CD8-positive, alpha-beta memory T cell (primary cell): ENCODE measurements around the gene TMEM14C. TPM values are rescaled to one million over a fixed set of nuclear protein-coding genes. Genes with fewer than 3 reads are reported as not detected.
"Not testable (repeated sequence)": the region's sequence is repeated elsewhere in the genome, so short reads cannot be mapped to it uniquely, and the experiment has no call there.

Source experiments
- CTCF ChIA-PET: fragments of 350-600 bp; sonication (Branson Sonifier 250); formaldehyde crosslinking; loops from one replicate; lab custom pipeline; 2021; ENCODE audit warnings: antibody characterized with exemption; lab: Charles Lee
- POLR2A ChIA-PET: fragments of 350-600 bp; sonication (Branson Sonifier 250); formaldehyde crosslinking; loops from one replicate; lab custom pipeline; 2021; ENCODE audit warnings: antibody characterized with exemption; lab: Charles Lee
- DNase-seq, 5 donors: peaks; one replicate each; pipeline versions ENCODE4 v3.0.0 to v3.0.0-alpha.2; 2020 to 2022; ENCODE audit warnings: mixed read lengths in 1 of 5
- H3K27ac ChIP-seq: one replicate; pipeline ENCODE4 v1.7.0; 2013; ENCODE audit warnings: low read depth, mild to moderate bottlenecking, low read length, moderate library complexity
- H3K27me3 ChIP-seq: 2 replicates; pipeline ENCODE4 v1.7.0; 2013; ENCODE audit warnings: low read length, mild to moderate bottlenecking; ENCODE audit not compliant: insufficient read depth, poor library complexity, severe bottlenecking
- H3K36me3 ChIP-seq: 2 replicates; pipeline ENCODE4 v1.7.0; 2013; ENCODE audit warnings: mild to moderate bottlenecking, low read length, moderate library complexity; ENCODE audit not compliant: insufficient read depth
- H3K4me1 ChIP-seq: 2 replicates; pipeline ENCODE4 v1.7.0; 2013; ENCODE audit warnings: mild to moderate bottlenecking, low read length, moderate library complexity; ENCODE audit not compliant: insufficient read depth
- H3K4me3 ChIP-seq: 2 replicates; pipeline ENCODE4 v1.7.0; 2013; ENCODE audit warnings: mild to moderate bottlenecking, low read length
- H3K9me3 ChIP-seq: 2 replicates; pipeline ENCODE4 v1.7.0; 2013; ENCODE audit warnings: mild to moderate bottlenecking, low read length
- H3K27ac Mint-ChIP-seq, 8 donors: one replicate each; pipeline ENCODE4 v1.8.0; 2020 to 2021; ENCODE audit warnings: mixed read lengths in 8 of 8, mild to moderate bottlenecking in 6 of 8, inconsistent platforms in 3 of 8, moderate library complexity in 3 of 8
- H3K27me3 Mint-ChIP-seq, 2 donors: one replicate each; pipeline ENCODE4 v1.8.0; 2020 to 2021; ENCODE audit warnings: mixed read lengths in 2 of 2, mild to moderate bottlenecking in 1 of 2, moderate library complexity in 1 of 2
- H3K36me3 Mint-ChIP-seq, 3 donors: one replicate each; pipeline ENCODE4 v1.8.0; 2020 to 2021; ENCODE audit warnings: mixed read lengths in 3 of 3, inconsistent platforms in 1 of 3, mild to moderate bottlenecking in 1 of 3
- H3K4me1 Mint-ChIP-seq, 3 donors: one replicate each; pipeline ENCODE4 v1.8.0; 2020 to 2021; ENCODE audit warnings: mixed read lengths in 3 of 3, inconsistent platforms in 1 of 3, mild to moderate bottlenecking in 1 of 3
- H3K4me3 Mint-ChIP-seq, 7 donors: one replicate each; pipeline ENCODE4 v1.8.0; 2020 to 2021; ENCODE audit warnings: mixed read lengths in 7 of 7, mild to moderate bottlenecking in 6 of 7, moderate library complexity in 4 of 7, inconsistent platforms in 2 of 7
- H3K9me3 Mint-ChIP-seq, 5 donors: one replicate each; pipeline ENCODE4 v1.8.0; 2020 to 2022; ENCODE audit warnings: mixed read lengths in 5 of 5, mild to moderate bottlenecking in 3 of 5, moderate library complexity in 2 of 5, inconsistent platforms in 1 of 5
- polyA plus RNA-seq: library from polyadenylated mRNA; unstranded; fragments of 300-500 nt; fragmentation: Illumina TruSeq; gene quantifications from one replicate; pipeline ENCODE4 v1.2.3, GENCODE V29; 2021
- total RNA-seq, 2 experiments: library from RNA; stranded (reverse); gene quantifications; one replicate each; pipeline ENCODE4 v1.2.3, GENCODE V29; 2021

TMEM14C gene
- total and polyA plus RNA-seq, 3 experiments from 2014 or later = 62.8 to 79.8 (median 68.0) TPM

- ChIA-PET CTCF (no interaction called here), POLR2A (no interaction called here)
- Histone ChIP-seq H3K27me3 (no peaks in the 10 kb centered on the region), H3K4me3 (no peak overlapping the region), H3K36me3 (peaks cover under 1% of the 10 kb centered on the region), H3K4me1 (no peaks in the 10 kb centered on the region), H3K27ac (no peak overlapping the region), H3K9me3 (no peaks in the 10 kb centered on the region)
- DNase-seq = no peak
- H3K9me3 Mint-ChIP-seq = peaks cover 0 to 1% (median 0%) of the 10 kb centered on the region in 5 donors
- peaks cover 0 to 10% (median 7%) of the 10 kb centered on the region in 3 donors for H3K36me3 Mint-ChIP-seq
- peaks cover 2 to 13% (median 5%) of the 10 kb centered on the region in 3 donors for H3K4me1 Mint-ChIP-seq
- H3K27me3 Mint-ChIP-seq = no peaks in the 10 kb centered on the region
- peak overlapping the region in 1 of 8 donors; percentile 85 for H3K27ac Mint-ChIP-seq
- no peak overlapping the region for H3K4me3 Mint-ChIP-seq
Observed at GRCh38 chr6:10713962-10714361, 8.9 kb upstream of the TMEM14C start.

GRCh38 chr6:10719296-10719963 lies 3.4 kb upstream of the TMEM14C start:
- H3K4me3 ChIP-seq = peak overlapping the region; percentile 47
- H3K36me3 ChIP-seq = no peaks in the 10 kb centered on the region
- H3K9me3 ChIP-seq = no peaks in the 10 kb centered on the region
- H3K4me1 Mint-ChIP-seq = peaks cover 37 to 59% (median 49%) of the 10 kb centered on the region in 3 donors
- no peaks in the 10 kb centered on the region for H3K27me3 ChIP-seq
- POLR2A ChIA-PET = interaction anchor here (1.0 to 3.0 kb wide), 3 partner anchors 25 to 32 kb away, joined by 3 to 26 read pairs (median 5); partner anchors contain the start of genes C6orf52, PAK1IP1 and TMEM14B
- peak overlapping the region; percentile 79 to 95 (median 87) for H3K4me3 Mint-ChIP-seq
- peak in 4 of 5 donors; percentile 34 to 71 (median 60) for DNase-seq
- peaks cover 0 to 3% (median 0%) of the 10 kb centered on the region in 5 donors for H3K9me3 Mint-ChIP-seq
- H3K27ac Mint-ChIP-seq = peak overlapping the region; percentile 79 to 95 (median 90)
- CTCF ChIA-PET = interaction anchor here (2.5 to 2.6 kb wide), 2 partner anchors 24 to 27 kb away, joined by 9 to 19 read pairs; partner anchors contain the start of genes C6orf52, PAK1IP1 and TMEM14B
- peak overlapping the region; percentile 34 for H3K27ac ChIP-seq
- peaks cover 34% of the 10 kb centered on the region for H3K4me1 ChIP-seq
- no peaks in the 10 kb centered on the region for H3K27me3 Mint-ChIP-seq
- H3K36me3 Mint-ChIP-seq = peaks cover 0 to 4% (median 3%) of the 10 kb centered on the region in 3 donors

- Mint-ChIP-seq H3K27me3 (no peaks in the 10 kb centered on the region), H3K36me3 (peaks cover 0 to 4% (median 3%) of the 10 kb centered on the region in 3 donors), H3K4me1 (peaks cover 39 to 64% (median 53%) of the 10 kb centered on the region in 3 donors), H3K4me3 (peak overlapping the region; percentile 79 to 95 (median 90)), H3K27ac (peak overlapping the region; percentile 79 to 95 (median 90)), H3K9me3 (peaks cover 0 to 3% (median 0%) of the 10 kb centered on the region in 5 donors)
- Histone ChIP-seq H3K27ac (peak overlapping the region; percentile 34), H3K4me3 (peak overlapping the region; percentile 47), H3K36me3 (no peaks in the 10 kb centered on the region), H3K4me1 (peaks cover 35% of the 10 kb centered on the region), H3K27me3 (no peaks in the 10 kb centered on the region), H3K9me3 (no peaks in the 10 kb centered on the region)
- ChIA-PET CTCF (interaction anchor here (2.5 to 2.6 kb wide), 2 partner anchors 25 to 27 kb away, joined by 9 to 19 read pairs; partner anchors contain the start of genes C6orf52, PAK1IP1 and TMEM14B), POLR2A (interaction anchor here (1.0 to 3.0 kb wide), 3 partner anchors 25 to 32 kb away, joined by 3 to 26 read pairs (median 5); partner anchors contain the start of genes C6orf52, PAK1IP1 and TMEM14B)
- DNase-seq = no peak
Observed at GRCh38 chr6:10719964-10720264, 3.0 kb upstream of the TMEM14C start.

- Histone ChIP-seq H3K4me1 (peaks cover 35% of the 10 kb centered on the region), H3K36me3 (no peaks in the 10 kb centered on the region), H3K27me3 (no peaks in the 10 kb centered on the region), H3K4me3 (peak overlapping the region; percentile 47), H3K27ac (peak overlapping the region; percentile 34), H3K9me3 (no peaks in the 10 kb centered on the region)
- peak; percentile 47 to 77 (median 62) for DNase-seq
- Mint-ChIP-seq H3K4me3 (peak overlapping the region; percentile 85 to 95 (median 93)), H3K36me3 (peaks cover 0 to 6% (median 3%) of the 10 kb centered on the region in 3 donors), H3K9me3 (peaks cover 0 to 3% (median 0%) of the 10 kb centered on the region in 5 donors), H3K27me3 (no peaks in the 10 kb centered on the region), H3K27ac (peak overlapping the region; percentile 88 to 97 (median 95)), H3K4me1 (peaks cover 43 to 69% (median 58%) of the 10 kb centered on the region in 3 donors)
- CTCF ChIA-PET = interaction anchor here (1.3 to 2.6 kb wide), 3 partner anchors 13 to 26 kb away, joined by 3 to 19 read pairs (median 9); partner anchors contain the start of genes C6orf52, PAK1IP1 and TMEM14B
- POLR2A ChIA-PET = interaction anchor here (1.0 to 3.0 kb wide), 4 partner anchors 26 to 31 kb away, joined by 3 to 26 read pairs (median 6); partner anchors contain the start of genes C6orf52, PAK1IP1 and TMEM14B
Observed at GRCh38 chr6:10720265-10720959, 2.5 kb upstream of the TMEM14C start.

GRCh38 chr6:10720960-10721849 lies 1.7 kb upstream of the TMEM14C start:
- H3K27me3 ChIP-seq, H3K9me3 Mint-ChIP-seq, H3K36me3 ChIP-seq, H3K9me3 ChIP-seq, H3K27me3 Mint-ChIP-seq: not testable (repeated sequence)
- Mint-ChIP-seq H3K27ac (peak overlapping the region; percentile 78 to 97 (median 92)), H3K36me3 (peaks cover 0 to 10% (median 3%) of the 10 kb centered on the region in 3 donors), H3K4me1 (peaks cover 47 to 77% (median 66%) of the 10 kb centered on the region in 3 donors), H3K4me3 (peak overlapping the region; percentile 85 to 97 (median 94))
- CTCF ChIA-PET = interaction anchor here (0.8 to 3.1 kb wide), 6 partner anchors 12 to 38 kb away, joined by 3 to 19 read pairs (median 6); partner anchors contain the start of genes C6orf52, PAK1IP1 and TMEM14B
- peak overlapping the region; percentile 34 for H3K27ac ChIP-seq
- DNase-seq = peak in 2 of 5 donors; percentile 7 to 63
- H3K4me1 ChIP-seq = peaks cover 35% of the 10 kb centered on the region
- POLR2A ChIA-PET = interaction anchor here (0.6 to 3.0 kb wide), 4 partner anchors 22 to 26 kb away, joined by 3 to 26 read pairs (median 12); partner anchors contain the start of genes C6orf52 and PAK1IP1
- H3K4me3 ChIP-seq = peak overlapping the region; percentile 47

- ChIA-PET POLR2A (interaction anchor here (0.6 to 1.6 kb wide), 4 partner anchors 22 to 27 kb away, joined by 3 to 17 read pairs (median 6); partner anchors contain the start of genes C6orf52 and PAK1IP1), CTCF (interaction anchor here (0.8 to 3.1 kb wide), 4 partner anchors 11 to 38 kb away, joined by 3 to 11 read pairs (median 3); partner anchors contain the start of genes C6orf52 and PAK1IP1)
- Histone ChIP-seq H3K27ac (peak overlapping the region; percentile 84), H3K4me3 (peak overlapping the region; percentile 83), H3K9me3 (no peaks in the 10 kb centered on the region), H3K27me3 (no peaks in the 10 kb centered on the region), H3K36me3 (no peaks in the 10 kb centered on the region), H3K4me1 (peaks cover 35% of the 10 kb centered on the region)
- peak overlapping the region; percentile 81 to 98 (median 92) for H3K27ac Mint-ChIP-seq
- H3K4me3 Mint-ChIP-seq = peak overlapping the region; percentile 85 to 97 (median 94)
- peaks cover 0 to 3% (median 0%) of the 10 kb centered on the region in 5 donors for H3K9me3 Mint-ChIP-seq
- no peak for DNase-seq
- no peaks in the 10 kb centered on the region for H3K27me3 Mint-ChIP-seq
- peaks cover 0 to 16% (median 3%) of the 10 kb centered on the region in 3 donors for H3K36me3 Mint-ChIP-seq
- H3K4me1 Mint-ChIP-seq = peaks cover 53 to 83% (median 74%) of the 10 kb centered on the region in 3 donors
Observed at GRCh38 chr6:10721850-10722569, 860 bp upstream of the TMEM14C start.
